Skeletal muscle satellite cell (primary cell): ENCODE measurements around the gene GPR32.
"Not testable (repeated sequence)": the region's sequence is repeated elsewhere in the genome, so short reads cannot be mapped to it uniquely, and the experiment has no call there.

Experiments
- H3K27me3 ChIP-seq: 2 replicates; pipeline ENCODE4 v1.7.0; 2013; ENCODE audit warnings: low read length; ENCODE audit not compliant: control insufficient read depth, insufficient read depth
- H3K36me3 ChIP-seq: 2 replicates; pipeline ENCODE4 v1.7.0; 2013; ENCODE audit warnings: mild to moderate bottlenecking, control low read depth, low read length; ENCODE audit not compliant: insufficient read depth
- H3K4me1 ChIP-seq: 2 replicates; pipeline ENCODE4 v1.7.0; 2013; ENCODE audit warnings: low read length; ENCODE audit not compliant: control insufficient read depth, insufficient read depth
- H3K4me2 ChIP-seq: 2 replicates; pipeline ENCODE4 v1.7.0; 2013; ENCODE audit warnings: mild to moderate bottlenecking, low read length
- H3K4me3 ChIP-seq: 2 replicates; pipeline ENCODE4 v1.7.0; 2013; ENCODE audit warnings: low read length
- H3K9ac ChIP-seq: 2 replicates; pipeline ENCODE4 v1.7.0; 2013; ENCODE audit warnings: mild to moderate bottlenecking, low read depth, low read length, moderate library complexity
- H3K9me3 ChIP-seq: replicated peaks from 2 replicates; pipeline ENCODE4 v1.7.0; 2013; ENCODE audit warnings: mild to moderate bottlenecking, control low read depth, low read length

Gene GPR32

DNA sequence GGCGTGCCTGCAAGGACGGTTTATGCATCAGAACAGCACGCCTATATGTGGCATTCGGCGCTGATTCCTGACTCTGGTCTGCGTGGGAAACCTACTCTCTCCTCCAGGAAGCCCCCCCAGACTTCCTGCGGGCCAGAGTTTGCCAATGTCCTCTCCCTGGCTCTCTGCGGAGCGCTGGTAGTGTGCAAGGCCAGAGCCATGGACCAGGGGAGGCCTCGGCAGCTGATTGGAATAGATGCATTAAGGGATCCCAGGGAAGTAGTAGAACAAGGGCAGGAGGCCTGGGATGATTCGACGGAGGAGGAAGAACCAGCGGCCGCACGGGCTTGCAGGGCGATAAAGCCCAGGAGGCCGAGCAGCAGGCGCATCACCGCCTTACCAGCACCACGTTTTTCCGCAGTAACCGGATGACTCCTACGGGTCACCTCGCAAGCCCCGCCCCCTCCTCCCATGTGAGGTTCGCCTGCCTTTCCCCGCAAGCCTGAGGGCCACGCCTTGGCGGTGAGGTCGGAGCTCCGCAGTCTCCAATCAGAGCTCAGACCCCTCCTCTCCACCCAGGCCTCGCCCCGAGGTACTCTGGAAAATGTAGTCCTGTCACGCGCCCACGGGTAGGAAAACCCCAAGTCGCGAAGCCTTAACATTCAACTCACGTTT lies 42.1 kb upstream of the GPR32 start:
- Histone ChIP-seq H3K4me1 (peaks cover 22% of the 10 kb centered on the region), H3K27me3 (no peaks in the 10 kb centered on the region), H3K4me2 (no peak overlapping the region), H3K4me3 (no peak overlapping the region), H3K36me3 (no peaks in the 10 kb centered on the region), H3K9me3 (no peaks in the 10 kb centered on the region), H3K9ac (no peak overlapping the region)

DNA sequence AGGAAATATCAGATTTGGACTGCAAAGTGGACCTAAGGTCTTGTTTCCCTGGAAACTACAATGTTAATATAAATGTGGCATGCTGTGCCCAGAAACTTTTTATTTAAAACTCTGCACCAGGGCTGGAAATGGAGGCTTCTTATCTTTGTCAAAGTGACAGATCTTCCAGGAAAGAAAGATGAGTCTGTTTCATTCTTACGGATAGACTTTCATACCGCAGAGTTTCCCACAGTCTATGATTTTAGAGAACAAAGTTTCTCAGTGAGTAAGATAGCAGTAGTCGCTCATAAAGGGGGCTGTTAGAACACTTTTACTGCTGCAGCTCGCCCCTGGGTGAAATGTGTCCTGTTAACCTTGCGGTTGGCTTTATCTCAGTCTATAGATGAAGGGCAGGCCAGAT lies 40.4 kb upstream of the GPR32 start:
- Histone ChIP-seq H3K36me3 (no peaks in the 10 kb centered on the region), H3K9me3 (no peaks in the 10 kb centered on the region), H3K9ac (no peak overlapping the region), H3K4me3 (no peak overlapping the region), H3K27me3 (no peaks in the 10 kb centered on the region), H3K4me1 (peaks cover 16% of the 10 kb centered on the region), H3K4me2 (no peak overlapping the region)

DNA sequence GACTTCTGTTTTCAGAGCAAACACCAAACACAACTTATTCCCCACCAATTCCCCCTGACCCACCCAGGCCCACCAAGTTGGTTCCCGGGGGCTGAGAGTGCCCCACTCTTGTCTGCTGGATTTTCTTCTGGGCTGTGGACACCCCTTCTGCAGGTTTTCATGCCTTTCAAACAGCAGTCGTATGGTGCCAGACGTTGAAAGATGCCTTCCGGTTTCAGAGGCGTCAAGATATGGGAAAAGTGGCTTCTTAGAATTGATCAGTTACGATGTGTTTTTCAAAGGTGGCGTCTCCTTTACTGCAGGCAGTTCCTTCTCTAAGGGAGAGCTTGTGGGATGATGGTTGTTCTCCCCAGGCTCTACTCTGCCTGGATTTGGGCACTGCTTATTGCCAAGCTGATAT lies 34.4 kb upstream of the GPR32 start:
- Histone ChIP-seq H3K36me3 (no peaks in the 10 kb centered on the region), H3K4me2 (no peak overlapping the region), H3K9me3 (peaks cover 3% of the 10 kb centered on the region), H3K4me3 (no peak overlapping the region), H3K27me3 (peaks cover 6% of the 10 kb centered on the region), H3K4me1 (no peaks in the 10 kb centered on the region), H3K9ac (no peak overlapping the region)

DNA sequence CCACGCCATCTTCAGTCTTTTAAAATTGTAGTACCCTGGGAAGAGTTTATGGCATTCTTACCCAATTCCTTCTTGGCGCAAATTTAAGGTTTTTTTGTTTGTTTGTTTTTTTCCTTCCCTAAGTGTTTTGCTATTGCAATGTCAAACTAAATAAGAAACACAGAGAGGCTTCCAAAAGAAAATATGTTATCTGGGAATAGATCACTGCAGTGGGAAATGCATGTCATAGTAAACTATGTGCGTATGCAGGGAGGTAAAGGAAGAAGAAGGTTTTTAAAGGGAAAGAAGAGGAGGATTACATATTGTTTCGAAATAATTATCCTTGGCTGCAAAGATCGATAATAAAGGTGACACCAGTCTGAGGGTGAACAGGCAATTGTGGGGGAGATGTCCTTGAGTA lies 33.9 kb upstream of the GPR32 start:
- H3K4me2 ChIP-seq: no peak overlapping the region
- no peak overlapping the region for H3K4me3 ChIP-seq
- H3K4me1 ChIP-seq: no peaks in the 10 kb centered on the region
- H3K36me3 ChIP-seq: no peaks in the 10 kb centered on the region
- H3K27me3 ChIP-seq: peaks cover 8% of the 10 kb centered on the region
- H3K9ac ChIP-seq: no peak overlapping the region
- H3K9me3 ChIP-seq: peaks cover 3% of the 10 kb centered on the region

DNA sequence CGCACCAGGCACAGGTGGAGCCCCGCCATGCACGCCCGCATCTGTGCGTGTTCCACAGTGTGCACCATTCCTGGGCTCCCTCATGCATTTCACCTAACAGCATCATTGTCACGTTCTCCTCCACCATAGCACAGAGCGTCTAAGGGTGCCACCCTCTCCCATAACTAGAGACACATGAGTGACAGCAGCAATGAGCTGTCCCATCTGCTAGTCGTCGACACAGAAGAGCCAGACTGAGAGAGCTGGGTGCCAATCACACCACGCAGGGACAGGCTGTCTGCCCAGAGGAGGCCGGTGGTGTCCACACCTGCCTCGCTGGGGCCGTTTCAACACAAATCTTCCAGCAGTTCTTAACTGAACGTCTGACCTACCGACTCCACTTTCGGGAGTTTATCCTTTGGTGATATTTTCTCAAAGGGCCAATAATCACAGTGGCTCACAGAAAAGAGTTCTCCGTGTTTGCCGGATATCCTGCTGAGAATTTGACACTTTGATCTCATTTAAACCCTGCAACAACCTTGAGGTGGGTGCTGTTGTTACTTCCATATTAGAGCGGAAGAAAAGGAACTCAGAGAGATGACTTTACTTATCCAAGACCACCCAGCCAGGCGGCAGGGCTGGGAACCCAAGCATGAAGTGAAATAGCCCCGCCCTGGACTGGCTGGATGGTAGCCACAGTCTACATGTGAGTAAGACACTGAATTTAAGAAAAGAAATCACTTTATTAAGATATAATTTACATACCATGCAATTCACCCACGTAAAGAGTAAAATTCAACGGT lies 30.9 kb upstream of the GPR32 start:
- Histone ChIP-seq H3K9ac (no peak overlapping the region), H3K4me2 (no peak overlapping the region), H3K4me1 (no peaks in the 10 kb centered on the region), H3K27me3 (peaks cover 8% of the 10 kb centered on the region), H3K36me3 (no peaks in the 10 kb centered on the region), H3K4me3 (no peak overlapping the region), H3K9me3 (peaks cover 3% of the 10 kb centered on the region)

DNA sequence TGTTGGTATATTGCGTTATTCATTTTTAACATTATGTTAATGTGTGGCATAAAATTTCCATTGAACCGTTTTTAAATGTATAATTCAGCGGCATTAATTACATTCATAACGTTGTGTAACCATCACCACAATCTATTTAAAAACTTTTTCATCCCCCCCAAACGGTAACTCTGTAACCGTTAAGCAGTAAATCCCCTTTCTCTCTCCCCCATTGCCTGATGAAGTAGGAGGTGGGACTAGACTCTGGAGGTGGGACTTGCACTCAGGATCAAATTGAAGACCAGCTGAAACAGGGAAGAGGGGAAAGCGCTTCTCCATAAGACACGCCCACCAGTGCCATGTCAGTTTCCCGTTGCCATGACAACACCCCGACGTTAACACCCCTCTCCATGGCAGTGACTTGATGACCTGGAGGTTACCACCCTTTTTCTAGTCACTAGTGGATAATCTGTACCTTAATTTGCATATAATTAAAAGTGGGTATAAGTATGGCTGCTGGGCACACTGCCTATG lies 30.3 kb upstream of the GPR32 start:
- H3K9me3 ChIP-seq: peaks cover 3% of the 10 kb centered on the region
- H3K4me2 ChIP-seq: no peak overlapping the region
- no peak overlapping the region for H3K9ac ChIP-seq
- H3K27me3 ChIP-seq: peaks cover 8% of the 10 kb centered on the region
- H3K36me3 ChIP-seq: no peaks in the 10 kb centered on the region
- H3K4me3 ChIP-seq: no peak overlapping the region
- no peaks in the 10 kb centered on the region for H3K4me1 ChIP-seq

DNA sequence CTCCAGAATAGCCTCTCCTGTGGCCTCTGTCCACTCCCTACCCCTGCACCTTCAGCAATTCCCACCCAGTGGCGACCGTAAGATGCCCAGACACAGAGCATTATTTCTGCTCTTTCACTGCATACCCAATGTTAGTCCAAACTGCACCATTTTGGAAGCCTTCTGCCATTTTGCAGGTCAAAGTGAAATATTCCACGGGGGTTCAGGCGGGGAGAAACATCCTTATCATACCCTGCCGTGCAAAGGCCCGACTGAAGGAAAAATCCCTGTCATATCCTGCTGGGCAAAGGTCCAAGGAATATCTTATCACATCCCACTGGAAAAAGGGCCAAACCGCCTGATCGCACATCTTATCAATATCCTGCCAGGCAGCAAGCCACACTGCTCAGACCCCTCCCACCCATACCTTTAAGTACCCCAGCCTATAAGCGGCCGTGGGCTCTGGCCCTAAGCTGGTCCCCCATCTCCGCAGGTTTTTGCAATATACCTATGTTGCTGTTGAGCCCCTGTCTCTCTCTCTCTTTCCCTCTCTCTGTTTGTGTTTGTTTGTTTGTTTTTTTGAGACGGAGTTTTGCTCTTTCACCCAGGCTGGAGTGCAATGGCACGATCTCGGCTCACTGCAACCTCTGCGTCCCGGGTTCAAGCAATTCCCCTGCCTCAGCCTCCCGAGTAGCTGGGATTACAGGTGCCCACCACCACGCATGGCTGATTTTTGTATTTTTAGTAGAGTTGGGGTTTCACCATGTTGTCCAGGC lies 28.9 kb upstream of the GPR32 start:
- Histone ChIP-seq H3K36me3 (no peaks in the 10 kb centered on the region), H3K4me2 (no peak overlapping the region), H3K4me1 (no peaks in the 10 kb centered on the region), H3K9me3 (peaks cover 3% of the 10 kb centered on the region), H3K9ac (no peak overlapping the region), H3K27me3 (peaks cover 3% of the 10 kb centered on the region), H3K4me3 (no peak overlapping the region)

DNA sequence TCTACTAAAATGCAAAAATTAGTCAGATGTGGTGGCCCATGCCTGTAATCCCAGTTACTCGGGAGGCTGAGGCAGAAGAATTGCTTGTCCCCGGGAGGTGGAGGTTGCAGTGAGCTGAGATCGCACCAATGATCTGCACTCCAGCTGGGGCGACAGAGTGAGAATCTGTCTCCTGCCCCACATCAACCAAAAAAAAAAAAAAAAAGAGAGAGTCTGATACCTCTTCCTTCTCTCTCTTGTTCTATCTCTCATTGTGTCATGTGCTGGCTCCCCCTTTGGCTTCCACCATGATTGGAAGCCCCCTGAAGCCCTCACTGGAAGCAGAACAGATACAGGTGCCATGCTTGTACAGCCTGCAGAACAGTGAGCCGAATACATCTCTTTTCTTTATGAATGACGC lies 26.7 kb upstream of the GPR32 start:
- Histone ChIP-seq H3K27me3 (peaks cover 3% of the 10 kb centered on the region), H3K9ac (no peak overlapping the region), H3K4me3 (no peak overlapping the region), H3K4me2 (no peak overlapping the region), H3K9me3 (no peaks in the 10 kb centered on the region), H3K36me3 (no peaks in the 10 kb centered on the region), H3K4me1 (no peaks in the 10 kb centered on the region)

DNA sequence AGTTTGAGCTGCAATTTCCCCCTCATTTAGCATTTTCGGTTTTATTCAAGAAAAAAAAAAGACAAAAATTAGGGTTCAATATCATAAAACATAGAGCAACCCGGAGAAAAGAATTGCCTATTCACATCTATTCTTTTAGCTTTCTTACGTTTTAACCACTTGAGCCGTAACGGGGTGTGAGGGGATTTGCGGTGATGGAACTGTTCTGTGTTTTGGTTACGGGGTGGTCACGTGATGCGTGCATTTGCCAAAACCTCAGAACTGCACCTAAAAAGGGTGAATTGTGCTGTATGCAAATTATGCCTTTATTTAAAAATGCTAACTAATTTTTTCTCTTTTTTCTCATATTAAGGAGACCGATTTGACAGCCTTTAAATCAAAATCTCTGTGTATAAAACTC lies 25.0 kb upstream of the GPR32 start:
- H3K4me2 ChIP-seq: no peak overlapping the region
- no peak overlapping the region for H3K4me3 ChIP-seq
- no peaks in the 10 kb centered on the region for H3K36me3 ChIP-seq
- no peak overlapping the region for H3K9ac ChIP-seq
- no peaks in the 10 kb centered on the region for H3K4me1 ChIP-seq
- peaks cover 3% of the 10 kb centered on the region for H3K27me3 ChIP-seq
- no peaks in the 10 kb centered on the region for H3K9me3 ChIP-seq

DNA sequence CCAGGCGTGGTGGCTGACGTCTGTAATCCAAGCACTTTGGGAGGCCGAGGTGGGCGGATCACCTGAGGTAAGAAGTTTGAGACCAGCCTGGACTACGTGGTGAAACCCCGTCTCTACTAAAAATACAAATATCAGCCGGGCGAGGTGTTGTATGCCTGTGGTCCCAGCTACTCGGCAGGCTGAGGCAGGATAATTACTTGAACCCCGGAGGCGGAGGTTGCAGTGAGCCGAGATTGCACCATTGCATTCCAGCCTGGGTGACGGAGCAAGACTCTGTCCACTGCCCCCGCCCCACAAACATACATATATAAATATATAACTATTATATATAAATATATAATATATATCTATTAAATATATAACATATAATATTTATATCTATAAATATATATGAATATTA lies 23.1 kb upstream of the GPR32 start:
- H3K4me3 ChIP-seq, H3K36me3 ChIP-seq, H3K27me3 ChIP-seq, H3K4me2 ChIP-seq, H3K9ac ChIP-seq, H3K4me1 ChIP-seq, H3K9me3 ChIP-seq: not testable (repeated sequence)

DNA sequence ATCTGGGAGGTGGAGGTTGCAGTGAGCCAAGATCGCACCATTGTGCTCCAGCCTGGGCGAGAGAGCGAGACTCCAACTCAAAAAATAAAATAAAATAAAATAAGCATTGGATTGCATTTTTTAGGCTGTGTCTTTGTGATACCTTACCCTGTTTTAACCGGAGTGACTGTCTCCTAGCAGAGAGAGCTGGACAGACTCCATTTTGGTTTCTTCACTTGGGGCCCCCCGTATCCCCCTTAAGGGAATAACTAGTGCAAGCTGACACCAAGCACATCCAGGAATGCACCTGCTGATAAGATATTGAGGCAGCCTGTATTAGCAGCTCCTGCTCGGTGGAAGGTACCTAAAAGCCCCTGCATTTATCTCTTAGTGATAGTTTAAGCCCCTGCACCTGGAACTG lies 20.8 kb upstream of the GPR32 start:
- Histone ChIP-seq H3K27me3 (no peaks in the 10 kb centered on the region), H3K9me3 (no peaks in the 10 kb centered on the region), H3K4me3 (no peak overlapping the region), H3K4me1 (no peaks in the 10 kb centered on the region), H3K4me2 (no peak overlapping the region), H3K9ac (no peak overlapping the region), H3K36me3 (no peaks in the 10 kb centered on the region)
